Measurements from ENCODE around the gene COMMD4.
A peak's percentile ranks its signal among the peaks of the same experiment; 100 is the strongest.
"Not testable (repeated sequence)": the region's sequence is repeated elsewhere in the genome, so short reads cannot be mapped to it uniquely, and the experiment has no call there.

The COMMD4 gene

DNA sequence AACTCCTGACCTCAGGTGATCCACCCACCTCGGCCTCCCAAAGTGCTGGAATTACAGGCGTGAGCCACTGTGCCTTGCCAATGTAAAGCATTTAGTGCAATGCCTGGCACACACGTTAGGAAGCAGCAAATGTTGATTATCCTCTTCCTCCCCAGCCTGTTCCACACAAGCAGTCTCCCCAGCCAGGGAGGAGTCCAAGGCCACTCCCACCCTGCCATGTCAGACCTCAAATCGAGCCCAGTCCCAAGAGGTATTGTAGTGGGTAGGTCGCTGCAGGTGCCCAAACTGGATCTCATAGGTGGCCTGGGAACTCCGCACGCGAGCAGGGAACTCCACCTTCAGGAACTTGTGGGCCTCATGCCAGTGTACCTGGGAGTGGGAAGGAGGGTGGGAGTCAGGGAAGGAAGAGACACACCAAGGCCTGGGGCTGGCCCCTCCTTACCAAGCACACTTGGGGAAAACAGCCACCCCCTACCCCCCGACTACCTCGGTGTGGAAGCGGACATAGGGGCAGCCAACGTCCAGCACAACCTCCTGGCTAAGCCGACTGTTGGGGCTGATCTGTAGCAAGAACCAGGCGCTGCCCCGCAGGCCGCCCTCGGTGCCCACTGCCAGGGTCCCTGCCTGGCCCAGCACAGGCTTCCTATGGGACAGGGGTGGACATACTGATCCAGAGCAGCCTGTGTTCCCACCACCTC lies 22.3 kb downstream of the COMMD4 start:
- DNase-seq: no peak

DNA sequence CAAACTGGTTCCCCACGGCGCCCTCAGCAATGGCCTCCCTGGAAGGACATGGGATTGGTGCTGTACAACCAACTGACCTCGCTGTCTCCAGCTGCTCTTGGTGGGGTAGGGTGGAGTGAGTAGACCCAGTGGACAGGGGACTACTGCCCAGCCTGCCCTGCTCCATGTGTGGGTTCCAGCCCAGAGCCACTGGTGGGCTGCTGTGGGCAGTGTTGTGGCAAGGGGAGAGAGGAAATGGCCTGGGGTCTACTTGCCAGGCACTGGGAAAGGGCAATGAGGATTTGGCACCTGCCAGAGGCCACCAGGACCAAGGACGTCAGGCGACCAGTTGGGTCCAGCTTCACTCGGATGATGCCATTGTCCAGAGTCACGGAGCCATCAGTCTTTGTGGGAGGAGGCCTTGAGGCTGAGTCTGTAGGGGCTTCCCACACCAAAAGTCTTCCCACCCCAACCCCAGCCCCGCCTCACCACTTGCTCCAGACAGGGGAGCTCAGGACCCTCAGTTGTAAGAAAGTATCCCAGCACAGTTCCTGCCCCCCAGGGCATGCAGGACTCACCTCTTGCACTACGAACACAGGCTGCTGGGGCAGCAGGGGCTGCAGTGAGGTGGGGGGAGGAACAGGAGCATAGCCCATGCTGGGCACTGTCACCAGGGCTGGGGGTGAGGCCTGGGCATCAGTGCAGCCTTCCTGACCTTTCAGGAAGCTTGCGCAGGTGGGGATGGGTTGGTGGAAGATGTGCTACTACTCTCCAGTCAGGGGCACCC lies 23.1 kb downstream of the COMMD4 start:
- no peak for DNase-seq

DNA sequence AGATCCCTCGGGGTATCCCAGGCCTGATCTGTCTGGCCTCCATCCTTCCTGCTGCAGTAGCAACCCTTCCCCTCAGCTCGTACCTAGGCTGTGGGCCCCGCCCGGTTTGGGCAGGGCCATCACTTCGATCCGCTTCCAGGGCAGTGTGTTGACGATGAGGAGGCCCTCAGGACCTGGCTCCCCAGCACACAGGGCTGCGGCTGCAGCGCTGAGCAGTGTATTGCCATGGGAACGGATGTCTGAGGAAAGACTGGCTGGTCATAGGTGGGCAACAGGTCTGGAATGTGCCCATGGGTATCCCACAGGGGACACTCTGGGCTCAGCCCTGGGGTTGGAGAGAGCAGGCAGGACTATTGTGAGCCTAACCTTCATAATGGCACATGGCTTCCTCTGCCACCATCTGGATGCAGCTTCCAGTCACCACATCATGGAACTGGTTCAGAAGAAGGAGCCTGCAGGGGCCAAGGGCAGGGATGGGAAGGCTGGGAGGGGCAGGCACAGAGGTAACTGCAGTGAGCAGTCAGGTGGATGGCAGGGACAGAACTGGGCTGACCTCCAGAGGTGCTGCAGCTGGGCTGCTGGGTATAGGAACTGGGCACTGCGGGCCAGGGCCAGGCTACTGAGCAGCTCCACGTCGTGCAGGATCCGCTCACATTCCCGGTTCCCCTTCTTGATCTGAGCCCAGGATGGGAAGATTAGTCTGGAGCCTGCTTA lies 23.8 kb downstream of the COMMD4 start:
- DNase-seq: no peak

DNA sequence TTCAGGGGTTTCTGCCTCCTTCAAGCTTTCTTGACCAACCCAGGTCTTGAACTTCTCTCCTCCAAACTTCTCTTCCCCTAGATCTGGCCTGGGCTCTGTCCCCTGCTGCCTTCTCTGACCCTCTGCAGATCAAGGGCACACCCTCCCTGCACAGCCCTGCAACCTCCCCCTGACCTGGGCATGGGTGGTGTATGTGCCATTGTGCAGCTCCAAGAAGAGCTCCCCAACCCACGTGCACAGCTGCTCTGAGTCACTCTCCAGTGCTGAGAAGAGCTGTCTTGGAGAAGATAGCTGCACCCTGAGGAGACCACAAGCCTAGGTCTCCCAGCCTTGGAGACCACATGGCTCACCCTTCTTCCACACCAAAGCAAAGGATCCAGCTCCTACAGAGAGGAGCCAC lies 24.5 kb downstream of the COMMD4 start:
- DNase-seq: no peak

DNA sequence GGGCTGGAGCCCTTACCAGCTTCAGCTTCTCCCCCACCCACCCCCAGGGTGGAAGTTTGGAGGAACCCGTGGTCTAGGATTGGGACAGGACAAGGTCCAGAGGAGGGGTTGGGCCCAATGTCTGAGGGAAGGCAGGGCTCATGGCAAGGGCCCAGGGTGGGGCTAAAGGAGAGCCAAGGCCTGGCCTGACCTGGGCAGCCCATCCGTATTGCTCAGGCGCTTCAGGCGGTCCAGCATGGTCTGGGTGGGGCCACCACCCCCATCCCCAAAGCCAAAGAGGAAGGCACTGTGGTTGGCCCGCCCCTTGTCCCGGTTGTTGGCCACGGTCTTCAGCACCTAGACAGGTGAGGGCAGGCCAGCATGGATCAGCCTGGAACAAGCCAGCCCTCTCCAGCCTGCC lies 25.0 kb downstream of the COMMD4 start:
- DNase-seq: no peak

DNA sequence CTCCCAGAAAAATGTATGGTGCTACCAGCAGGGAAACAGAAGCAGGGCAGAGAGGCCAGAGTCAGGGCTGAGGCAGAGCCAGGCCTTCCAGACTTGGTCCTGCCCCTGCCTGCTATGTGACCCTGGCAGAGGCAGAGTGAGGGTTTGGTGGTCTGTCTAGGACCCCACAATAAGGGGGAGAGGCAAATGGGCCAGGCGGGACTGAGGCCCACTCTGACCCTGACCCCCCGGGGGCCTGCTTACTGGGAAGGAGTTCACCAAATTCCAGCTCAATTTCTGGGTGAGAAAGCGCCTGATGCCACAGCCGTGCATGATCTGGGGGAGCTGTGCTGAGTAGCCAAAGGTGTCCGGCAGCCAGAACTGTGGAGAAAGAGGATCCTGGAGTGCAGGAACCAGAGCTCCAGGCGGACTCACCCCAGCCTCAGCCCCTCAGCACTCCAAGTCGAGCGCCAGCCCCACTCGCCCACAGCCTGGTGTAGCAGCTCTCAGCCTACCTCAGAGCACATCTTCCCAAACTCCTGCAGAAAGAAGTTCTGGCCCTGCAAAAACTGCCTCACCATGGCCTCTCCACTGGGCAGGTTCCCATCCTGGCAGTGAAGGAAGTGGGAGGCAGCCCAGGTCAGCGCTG lies 25.6 kb downstream of the COMMD4 start:
- no peak for DNase-seq

DNA sequence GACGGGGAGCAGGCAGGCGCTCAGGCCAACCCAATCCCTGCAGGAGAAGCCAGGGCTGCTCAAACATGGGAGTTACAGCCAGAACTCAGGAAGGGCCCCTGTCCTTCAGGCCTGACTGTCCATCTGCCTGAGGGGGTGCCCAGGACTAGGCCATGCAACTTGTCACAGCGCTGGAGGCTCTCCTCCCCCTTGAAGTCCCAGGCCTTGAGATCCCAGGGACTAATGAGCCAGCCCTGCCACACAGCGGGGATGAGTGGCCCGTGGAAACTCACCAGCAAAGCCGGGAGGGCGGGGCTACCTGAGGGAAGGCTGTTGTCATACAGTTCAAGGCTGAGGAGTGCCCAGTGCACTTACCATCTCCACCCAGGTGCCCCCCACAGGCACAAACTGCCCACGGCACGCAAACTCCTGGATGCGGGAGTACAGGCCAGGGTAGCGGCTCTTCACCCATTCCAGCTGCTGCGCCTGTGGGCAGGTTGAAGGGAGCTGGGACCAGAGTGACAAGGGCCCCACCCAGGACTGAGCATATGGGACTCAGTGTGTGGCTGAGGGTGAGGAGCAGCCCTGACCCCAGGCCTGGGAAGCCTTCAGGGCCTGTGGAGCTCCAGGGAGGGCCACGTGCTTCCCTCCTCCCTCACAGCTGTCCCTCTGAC lies 26.3 kb downstream of the COMMD4 start:
- no peak for DNase-seq

DNA sequence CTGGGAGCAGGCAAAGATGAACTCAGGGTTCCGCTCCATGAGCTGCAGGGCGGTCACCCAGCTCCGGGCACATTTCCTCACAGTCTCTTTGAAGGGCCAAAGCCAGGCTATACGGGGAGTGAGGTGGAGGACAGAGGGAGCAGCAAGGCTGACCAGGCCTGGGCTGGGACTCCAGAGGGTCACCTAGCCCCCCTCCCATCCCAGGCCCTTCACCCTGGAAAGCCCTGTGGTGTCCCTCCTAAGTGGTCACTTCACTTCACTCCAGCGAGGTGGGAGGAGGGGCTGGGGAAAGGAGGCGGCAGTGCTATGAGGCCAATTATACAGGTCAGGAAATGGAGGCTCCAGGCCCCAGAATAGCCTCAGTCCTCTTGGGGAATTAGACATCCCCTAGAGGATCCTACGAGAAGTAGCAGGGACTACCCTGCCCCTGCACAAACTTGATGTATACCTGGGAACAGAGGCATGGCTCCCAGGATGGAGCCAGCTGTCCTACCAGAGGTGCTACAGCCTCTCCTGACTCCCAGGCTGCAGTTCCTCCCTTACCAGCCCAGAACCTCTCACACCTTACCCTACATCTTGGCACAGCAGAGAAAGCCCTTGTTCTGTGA lies 26.9 kb downstream of the COMMD4 start:
- DNase-seq: no peak

DNA sequence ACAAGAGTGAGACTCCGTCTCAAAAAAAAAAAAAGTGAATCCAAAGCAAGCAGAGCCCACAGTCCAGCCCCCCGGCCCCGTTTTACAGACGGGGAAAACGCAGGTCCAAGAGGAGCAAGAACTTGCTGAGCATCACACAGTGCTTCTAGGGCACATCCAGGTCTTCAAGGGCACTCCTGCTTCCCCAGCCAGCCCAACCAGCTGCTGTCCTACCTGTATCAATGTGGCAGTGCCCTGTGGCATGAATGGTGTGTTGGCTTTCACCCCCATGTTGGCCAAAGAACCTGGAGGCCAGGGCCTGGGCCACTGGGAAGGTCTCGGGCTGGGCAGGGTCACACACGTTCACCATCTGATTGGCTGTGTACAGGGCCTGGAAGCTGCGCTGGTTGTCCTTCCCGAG lies 27.9 kb downstream of the COMMD4 start:
- no peak for DNase-seq

DNA sequence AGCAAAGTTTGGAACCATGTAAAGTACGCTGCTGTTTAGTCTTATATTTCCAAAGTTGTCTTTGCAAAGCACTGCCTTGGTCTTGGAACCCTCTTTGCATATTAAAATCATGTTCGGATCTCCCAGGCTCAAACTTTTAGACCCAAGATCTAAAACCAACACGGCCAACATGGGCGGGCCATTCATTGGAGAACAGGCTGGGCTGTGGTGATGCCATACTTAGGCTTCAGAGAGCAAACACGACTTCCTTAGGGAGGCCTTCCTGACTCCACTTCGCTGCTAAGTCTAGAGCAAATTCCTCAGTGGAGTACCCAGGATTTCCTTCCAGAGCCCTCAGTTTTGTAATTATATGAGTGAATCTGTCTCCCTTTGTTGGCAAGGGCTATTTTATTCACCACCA lies 29.0 kb downstream of the COMMD4 start:
- no peak for DNase-seq

DNA sequence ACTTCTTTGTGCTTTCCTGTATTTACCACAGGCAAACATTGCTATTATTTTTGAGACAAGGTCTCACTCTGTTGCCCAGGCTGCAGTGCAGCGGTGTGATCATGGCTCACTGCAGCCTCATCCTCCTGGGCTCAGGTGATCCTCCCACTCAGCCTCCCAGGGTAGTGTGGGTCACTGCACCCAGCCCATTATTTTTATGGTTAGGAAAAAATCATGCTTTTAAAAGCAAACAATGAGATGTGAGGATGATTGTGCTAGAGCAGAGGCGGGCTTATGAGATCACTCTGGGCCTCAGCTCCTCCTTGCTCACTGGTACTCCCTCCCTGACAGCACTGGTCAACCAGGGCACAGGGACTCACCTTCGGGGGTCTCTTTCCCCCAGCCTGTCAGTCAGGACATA lies 30.3 kb downstream of the COMMD4 start:
- no peak for DNase-seq

DNA sequence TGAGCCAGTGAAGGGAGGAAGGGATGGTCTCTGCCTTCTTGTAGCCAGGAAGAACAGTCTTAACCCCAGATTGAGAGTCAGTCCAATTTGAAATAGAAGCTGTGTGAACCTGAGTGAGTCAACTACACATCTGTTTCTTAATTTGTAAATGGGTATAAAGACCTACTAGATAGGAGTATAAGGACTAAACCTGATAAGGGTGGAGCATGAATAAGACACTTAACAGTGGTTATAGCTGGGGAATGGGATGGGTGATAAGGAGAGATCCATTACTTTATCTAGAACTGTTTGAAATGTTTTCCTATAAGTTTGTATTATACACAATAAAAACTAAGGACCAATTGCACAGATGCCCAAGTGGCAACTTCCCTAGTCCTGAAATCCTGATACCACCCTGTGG lies 31.1 kb downstream of the COMMD4 start:
- no peak for DNase-seq

DNA sequence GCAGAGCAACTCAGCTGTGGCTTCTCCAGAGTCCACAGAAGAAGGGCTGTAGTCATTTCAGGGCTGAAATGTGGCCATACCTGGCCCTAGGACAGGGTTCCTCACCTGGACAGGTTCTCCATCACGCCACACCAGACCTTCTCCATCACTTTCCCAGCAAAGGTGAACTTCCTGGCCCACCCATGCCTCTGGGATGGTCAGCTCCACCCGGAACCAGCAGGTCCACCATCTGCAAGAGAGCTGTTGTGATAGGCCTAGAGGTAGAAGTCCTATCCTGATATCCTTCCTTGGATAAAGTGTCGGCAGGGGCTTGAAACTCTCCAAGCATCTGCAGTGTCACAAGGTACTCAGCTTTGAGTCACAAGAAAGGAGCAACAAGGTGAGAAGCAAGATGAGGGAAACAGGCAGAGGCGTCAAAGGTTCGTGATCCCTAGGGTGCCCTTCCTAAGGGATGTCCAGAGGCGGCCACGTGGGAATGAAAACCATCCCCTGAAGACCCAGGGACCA lies 31.6 kb downstream of the COMMD4 start:
- no peak for DNase-seq

DNA sequence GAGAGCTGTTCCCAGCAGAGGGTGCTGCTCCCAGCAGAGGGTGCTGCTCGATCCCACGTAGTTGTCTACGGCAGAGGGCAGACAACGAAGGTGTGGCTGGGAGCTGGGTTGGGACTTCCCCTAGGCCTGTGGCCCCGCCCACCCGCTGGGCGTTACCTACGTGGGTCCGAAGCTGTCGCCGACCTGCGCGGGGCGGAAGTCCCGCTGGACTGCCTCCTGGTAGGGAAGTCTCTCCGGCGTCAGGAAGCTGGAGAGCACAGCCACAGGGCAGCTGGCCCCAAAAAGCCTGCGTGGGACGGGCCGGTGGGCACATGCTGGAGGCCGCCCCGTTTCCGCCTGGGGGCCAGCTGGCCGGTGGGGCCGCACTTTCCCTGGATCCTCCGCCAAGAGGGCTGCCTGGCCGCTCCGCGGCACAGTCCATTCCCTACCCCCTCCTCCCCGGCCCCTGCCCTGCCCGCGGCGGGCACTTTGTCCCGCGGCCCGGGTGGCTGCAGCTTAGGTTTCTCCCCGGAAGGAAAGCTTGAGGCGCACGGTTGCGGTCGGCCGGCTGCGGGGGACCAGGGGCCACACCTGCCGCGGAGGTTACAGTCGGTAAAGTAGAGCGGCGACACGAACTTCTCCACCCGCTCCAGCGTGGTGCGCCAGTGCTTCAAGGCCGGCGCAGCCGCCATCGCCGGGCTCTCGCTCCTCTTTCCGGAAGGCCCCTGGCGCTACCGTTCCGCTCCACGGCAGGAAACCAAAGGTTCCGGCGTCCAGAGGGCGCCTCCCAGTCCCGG lies 32.2 kb downstream of the COMMD4 start, which contains the start of gene MAN2C1:
Gene MAN2C1 (minus strand): TSS at position 695 of the 776 bp plus-strand sequence. CDS start 24 bp downstream, at position 671.
- peak; percentile 95 to 97 for DNase-seq

DNA sequence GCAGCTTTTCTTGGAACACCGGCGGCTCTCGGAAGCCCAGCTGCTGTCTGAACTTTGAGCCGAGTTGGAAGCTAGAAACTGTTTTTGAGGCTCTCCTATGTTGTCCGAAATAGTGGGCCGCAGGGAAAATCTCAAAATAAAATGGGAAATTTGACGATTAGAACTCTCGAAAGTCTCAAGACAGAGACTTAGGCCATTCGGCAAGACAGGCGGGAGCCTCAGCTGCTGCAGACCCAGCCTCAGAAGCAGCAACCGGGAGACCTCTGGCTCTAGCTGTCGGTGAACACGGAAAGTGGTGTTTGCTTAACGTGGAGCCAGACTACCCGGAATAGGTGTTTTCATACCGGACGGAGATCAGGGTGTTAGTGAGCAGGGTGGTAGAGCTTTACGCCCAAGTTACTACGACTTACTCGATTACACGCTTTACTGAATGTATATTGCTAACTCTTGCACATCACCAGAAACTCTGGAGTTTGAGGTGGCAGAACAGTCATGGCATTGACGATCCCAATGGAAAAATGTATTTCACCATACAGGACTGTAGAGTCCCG lies 32.9 kb downstream of the COMMD4 start:
- no peak for DNase-seq

DNA sequence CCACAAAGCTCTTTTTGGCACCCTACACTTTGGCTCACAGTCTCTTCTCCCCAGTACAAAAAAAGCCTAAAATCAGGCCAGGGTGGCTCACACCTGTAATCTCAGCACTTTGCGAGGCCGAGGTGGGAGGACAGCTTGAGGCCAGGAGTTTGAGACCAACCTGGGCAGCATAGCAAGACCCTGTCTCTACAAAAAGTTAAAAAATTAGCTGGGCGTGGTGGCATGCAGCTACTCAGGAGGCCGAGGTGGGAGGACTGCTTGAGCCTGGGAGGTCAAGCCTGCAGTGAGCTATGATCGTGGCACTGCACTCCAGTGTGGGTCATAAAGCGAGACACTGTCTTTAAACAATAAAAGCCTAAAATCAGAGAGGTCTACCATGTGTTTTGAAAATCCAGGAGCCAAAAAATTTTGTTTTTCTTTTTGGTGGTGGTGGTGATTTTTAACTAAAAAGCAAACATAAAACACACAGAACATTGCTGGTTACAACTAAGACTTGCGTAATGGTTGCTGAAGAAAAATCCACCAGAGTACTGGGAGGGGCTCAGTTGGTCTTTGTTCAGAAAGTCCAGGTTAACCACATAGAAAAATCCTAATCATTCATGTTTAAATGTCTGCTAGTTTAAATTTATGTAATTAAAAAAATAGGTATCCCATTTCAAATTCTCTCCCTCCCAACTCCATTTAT lies 34.2 kb downstream of the COMMD4 start:
- no peak for DNase-seq

DNA sequence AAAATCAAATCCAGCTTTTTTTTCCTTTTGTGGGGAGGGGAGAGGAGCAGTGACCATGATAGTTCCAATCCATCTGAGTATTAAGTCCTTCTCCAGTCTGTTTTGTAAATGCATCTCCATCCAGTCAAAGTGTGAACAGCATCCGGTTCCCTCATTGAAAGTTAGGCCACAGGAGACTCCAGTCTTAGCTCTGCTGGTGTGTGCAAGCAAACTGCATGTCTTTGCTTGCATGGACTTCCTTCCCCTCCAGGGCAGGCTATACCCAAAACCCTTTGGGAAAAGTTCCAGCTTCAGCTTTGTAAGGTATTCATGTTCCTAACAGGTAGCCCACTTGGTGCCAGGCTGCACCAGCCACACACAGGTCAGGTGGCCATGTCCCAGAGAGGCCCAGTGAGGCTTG lies 35.6 kb downstream of the COMMD4 start:
- DNase-seq: no peak

DNA sequence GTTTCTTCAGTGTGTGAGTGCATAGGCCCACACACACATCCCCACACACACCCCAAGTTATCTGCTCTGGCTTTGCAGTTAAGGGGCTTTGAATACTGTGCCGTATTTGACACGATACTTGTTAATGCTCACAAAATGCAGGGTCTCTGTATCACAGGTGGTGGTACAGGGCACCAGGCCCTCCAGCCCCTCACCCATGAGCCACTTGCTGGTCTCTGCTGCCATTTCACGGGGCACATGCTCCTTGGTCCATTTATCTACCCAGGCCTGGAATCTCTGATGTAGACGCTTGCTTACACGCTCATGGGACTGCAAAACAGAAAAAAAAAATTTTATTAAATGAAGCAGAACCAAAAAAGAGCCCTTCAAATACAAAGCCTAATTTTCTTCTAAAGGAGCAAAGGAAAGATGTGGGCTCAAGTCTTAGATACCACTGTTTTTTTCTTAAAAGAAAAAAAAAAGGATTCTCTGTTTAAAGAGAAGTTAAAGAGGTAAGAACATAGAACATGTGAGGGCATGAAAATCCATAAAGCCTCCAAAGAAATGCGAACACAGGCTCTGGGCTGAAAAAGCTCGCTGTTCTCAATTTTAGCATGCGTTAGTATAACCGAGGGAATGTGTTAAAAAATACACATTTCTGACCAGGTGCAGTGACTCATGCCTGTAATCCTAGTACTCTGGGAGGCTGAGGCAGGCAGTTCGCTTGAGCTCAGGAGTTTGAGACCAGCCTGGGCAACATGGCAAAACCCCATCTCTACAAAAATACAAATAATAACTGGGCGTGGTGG lies 36.2 kb downstream of the COMMD4 start:
- no peak for DNase-seq

DNA sequence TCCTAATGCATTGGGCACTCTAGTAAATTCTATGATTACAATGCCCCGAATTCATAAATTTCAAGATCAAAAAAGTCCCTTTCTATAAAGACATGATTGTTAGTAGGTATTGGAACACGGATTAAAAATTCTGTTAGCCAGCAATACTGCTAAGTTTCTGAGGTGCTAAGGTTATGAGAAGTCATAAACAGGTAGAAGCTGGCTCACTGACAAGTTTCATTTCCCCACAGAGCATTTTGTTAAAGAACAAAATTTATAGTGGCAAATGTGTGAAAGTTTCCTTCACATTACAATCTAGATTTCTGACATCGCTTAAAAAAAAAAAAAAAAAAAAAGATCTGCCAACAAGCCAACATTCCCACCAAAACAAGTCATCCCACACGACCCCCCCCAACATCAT lies 44.9 kb downstream of the COMMD4 start:
- no peak for DNase-seq

DNA sequence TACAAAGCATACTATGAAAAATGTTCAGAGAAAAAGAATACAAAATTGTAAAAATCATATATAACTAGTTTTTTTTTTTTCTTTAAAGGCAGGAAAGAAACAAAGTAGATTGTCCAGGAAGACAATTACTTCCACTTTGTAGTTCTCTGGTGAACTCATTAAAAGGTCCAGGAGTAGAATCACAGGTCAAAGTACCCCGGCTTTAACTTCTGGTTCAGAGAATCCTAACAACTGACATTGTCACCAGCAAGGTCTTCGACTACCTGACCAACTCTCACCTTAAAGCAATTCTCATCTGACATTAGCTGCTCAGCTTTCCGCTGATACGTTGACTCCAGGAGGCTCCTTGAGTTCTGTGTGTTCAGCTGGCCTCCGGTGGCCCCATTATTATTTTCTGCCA lies 48.1 kb downstream of the COMMD4 start:
- DNase-seq: not testable (repeated sequence)

Measured in stimulated activated CD4-positive, alpha-beta T cell treated with anti-CD3 and anti-CD28 coated beads, Interleukin-2, amount 100 ng/mL, for 24 hours (primary cell).